IPS DF 6.9 (cell line): ENCODE data around the gene CDH16.

Experiments
- DNase-seq: peaks from one replicate; pipeline ENCODE4 v3.0.0-alpha.2; 2013; ENCODE audit warnings: low read depth, low spot score
- H3K27ac ChIP-seq: one replicate; pipeline ENCODE4 v1.5.1; 2013; ENCODE audit warnings: low read length, control low read depth
- H3K27me3 ChIP-seq: 2 replicates; pipeline ENCODE4 v1.6.1; 2013; ENCODE audit warnings: mild to moderate bottlenecking, low read length; ENCODE audit not compliant: control insufficient read depth, insufficient read depth
- H3K36me3 ChIP-seq: 2 replicates; pipeline ENCODE4 v1.6.1; 2013; ENCODE audit warnings: low read length; ENCODE audit not compliant: control insufficient read depth, insufficient read depth
- H3K4me1 ChIP-seq: 2 replicates; pipeline ENCODE4 v1.6.1; 2013; ENCODE audit warnings: low read length; ENCODE audit not compliant: control insufficient read depth, insufficient read depth
- H3K4me3 ChIP-seq: 2 replicates; pipeline ENCODE4 v1.5.1; 2013; ENCODE audit warnings: mild to moderate bottlenecking, low read length
- H3K9me3 ChIP-seq: 2 replicates; pipeline ENCODE4 v1.6.1; 2013; ENCODE audit warnings: low read length, inconsistent platforms; ENCODE audit not compliant: control insufficient read depth, insufficient read depth
- WGBS: extraction: QIAGEN DNeasy Blood & Tissue Kit; methylation state at CpG from one replicate; pipeline ENCODE4 v1.1.7; 2013; ENCODE audit warnings: mixed read lengths, missing lambda C conversion rate; ENCODE audit not compliant: insufficient read length, insufficient coverage; 5-methylcytosine and 5-hydroxymethylcytosine counted together

Gene CDH16

GRCh38 chr16:66920924-66921680 lies 2.4 kb upstream of the CDH16 start:
- no peak overlapping the region for H3K27ac ChIP-seq
- peaks cover 11% of the 10 kb centered on the region for H3K27me3 ChIP-seq
- no peaks in the 10 kb centered on the region for H3K36me3 ChIP-seq
- no CpG with 5 or more reads among the region's 9 CpGs for WGBS
- no peaks in the 10 kb centered on the region for H3K4me1 ChIP-seq
- H3K4me3 ChIP-seq, result no peak overlapping the region
- H3K9me3 ChIP-seq, result no peaks in the 10 kb centered on the region
- DNase-seq, result no peak

- no CpG with 5 or more reads among the region's 2 CpGs for WGBS
- H3K27me3 ChIP-seq, result peaks cover 3% of the 10 kb centered on the region; the same call in 1 of the 2 replicates
Measured at GRCh38 chr16:66920299-66920590, 1.6 kb upstream of the CDH16 start.

GRCh38 chr16:66919569-66920298 lies 1.0 kb upstream of the CDH16 start:
- no peak overlapping the region for H3K4me3 ChIP-seq
- H3K36me3 ChIP-seq, result no peaks in the 10 kb centered on the region
- WGBS, result no CpG with 5 or more reads among the region's 5 CpGs
- no peak overlapping the region for H3K27ac ChIP-seq
- DNase-seq, result no peak
- peaks cover 2% of the 10 kb centered on the region; the same call in 1 of the 2 replicates for H3K27me3 ChIP-seq
- H3K4me1 ChIP-seq, result no peaks in the 10 kb centered on the region
- H3K9me3 ChIP-seq, result no peaks in the 10 kb centered on the region

More at GRCh38 chr16:66920299-66920590, 1.6 kb upstream of the CDH16 start:
- H3K4me1 ChIP-seq, result no peaks in the 10 kb centered on the region
- DNase-seq, result no peak
- no peaks in the 10 kb centered on the region for H3K9me3 ChIP-seq
- no peak overlapping the region for H3K27ac ChIP-seq
- no peaks in the 10 kb centered on the region for H3K36me3 ChIP-seq
- H3K4me3 ChIP-seq, result no peak overlapping the region

GRCh38 chr16:66918355-66918754 lies 330 bp downstream of the CDH16 start:
- Histone ChIP-seq H3K36me3 (no peaks in the 10 kb centered on the region), H3K9me3 (no peaks in the 10 kb centered on the region), H3K27ac (no peak overlapping the region), H3K27me3 (no peaks in the 10 kb centered on the region), H3K4me1 (no peaks in the 10 kb centered on the region), H3K4me3 (no peak overlapping the region)
- no CpG with 5 or more reads among the region's 6 CpGs for WGBS
- no peak for DNase-seq

GRCh38 chr16:66917741-66918140 lies 944 bp downstream of the CDH16 start:
- Histone ChIP-seq H3K27ac (no peak overlapping the region), H3K36me3 (no peaks in the 10 kb centered on the region), H3K27me3 (no peaks in the 10 kb centered on the region), H3K4me3 (no peak overlapping the region), H3K9me3 (no peaks in the 10 kb centered on the region), H3K4me1 (no peaks in the 10 kb centered on the region)
- no CpG with 5 or more reads among the region's 9 CpGs for WGBS
- DNase-seq, result no peak

GRCh38 chr16:66916518-66916917 lies 2.2 kb downstream of the CDH16 start:
- no peaks in the 10 kb centered on the region for H3K9me3 ChIP-seq
- no peak overlapping the region for H3K4me3 ChIP-seq
- WGBS, result no CpG with 5 or more reads among the region's 6 CpGs
- H3K27me3 ChIP-seq, result no peaks in the 10 kb centered on the region
- H3K27ac ChIP-seq, result no peak overlapping the region
- H3K36me3 ChIP-seq, result no peaks in the 10 kb centered on the region
- DNase-seq, result no peak
- H3K4me1 ChIP-seq, result no peaks in the 10 kb centered on the region

- no peaks in the 10 kb centered on the region for H3K9me3 ChIP-seq
- no peak for DNase-seq
- H3K27ac ChIP-seq, result no peak overlapping the region
- no peaks in the 10 kb centered on the region for H3K36me3 ChIP-seq
- no peak overlapping the region for H3K4me3 ChIP-seq
- H3K4me1 ChIP-seq, result 0 out of 2 replicates have a peak, but pooled peaks cover under 1% of the 10 kb centered on the region
- no peaks in the 10 kb centered on the region for H3K27me3 ChIP-seq
- WGBS, result no CpG with 5 or more reads among the region's 7 CpGs
Measured at GRCh38 chr16:66915041-66915440, 3.6 kb downstream of the CDH16 start.

GRCh38 chr16:66914541-66914940 lies 4.1 kb downstream of the CDH16 start:
- no peaks in the 10 kb centered on the region for H3K36me3 ChIP-seq

GRCh38 chr16:66913711-66914110 lies 5.0 kb downstream of the CDH16 start:
- Histone ChIP-seq H3K27me3 (no peaks in the 10 kb centered on the region), H3K4me3 (no peak overlapping the region), H3K36me3 (no peaks in the 10 kb centered on the region), H3K9me3 (no peaks in the 10 kb centered on the region), H3K27ac (no peak overlapping the region), H3K4me1 (0 out of 2 replicates have a peak, but pooled peaks cover 2% of the 10 kb centered on the region)
- no CpG with 5 or more reads among the region's 4 CpGs for WGBS
- DNase-seq, result no peak

More at GRCh38 chr16:66914541-66914940, 4.1 kb downstream of the CDH16 start:
- Histone ChIP-seq H3K27ac (no peak overlapping the region), H3K4me3 (no peak overlapping the region), H3K9me3 (no peaks in the 10 kb centered on the region), H3K27me3 (no peaks in the 10 kb centered on the region), H3K4me1 (0 out of 2 replicates have a peak, but pooled peaks cover 2% of the 10 kb centered on the region)
- no peak for DNase-seq
- 100% methylated on average over 2 of the region's 7 CpGs for WGBS

GRCh38 chr16:66913081-66913480 lies 5.6 kb downstream of the CDH16 start:
- Histone ChIP-seq H3K9me3 (no peaks in the 10 kb centered on the region), H3K27me3 (no peaks in the 10 kb centered on the region), H3K36me3 (no peaks in the 10 kb centered on the region), H3K4me1 (0 out of 2 replicates have a peak, but pooled peaks cover 2% of the 10 kb centered on the region), H3K4me3 (no peak overlapping the region), H3K27ac (no peak overlapping the region)
- DNase-seq, result no peak
- no CpG with 5 or more reads among the region's 10 CpGs for WGBS
